22Rv1 (cell line): ENCODE measurements around the gene HEXD.

Source experiments
- CTCF ChIP-seq: fragments of 450-650 bp; IDR thresholded peaks from 2 replicates; pipeline ENCODE4 v1.5.1; 2017; ENCODE audit warnings: mild to moderate bottlenecking
- ZFX ChIP-seq: fragments of 450-650 bp; IDR thresholded peaks from 2 replicates; pipeline ENCODE4 v1.6.1; 2017; ENCODE audit warnings: antibody characterized with exemption, borderline replicate concordance

DNA sequence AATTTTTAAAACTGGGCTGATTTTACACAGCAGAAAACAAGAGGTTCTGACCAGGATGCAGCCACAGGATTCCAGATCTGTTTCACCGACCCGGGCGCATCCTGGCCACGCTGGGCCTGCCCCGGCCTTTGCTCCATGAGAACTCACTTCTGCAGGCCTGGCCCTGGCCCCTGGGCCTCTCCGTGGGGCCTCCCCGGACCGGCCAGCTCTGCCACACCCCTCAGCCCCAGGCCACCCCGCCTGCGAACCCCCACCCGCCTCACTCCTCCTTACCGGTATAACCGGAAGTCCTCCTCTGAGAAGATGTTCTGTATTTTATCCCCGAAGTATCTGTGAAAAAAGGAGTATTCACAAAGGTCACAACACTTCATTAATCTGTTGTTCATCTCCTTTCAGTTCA lies 13.1 kb upstream of the HEXD start:
- TF ChIP-seq CTCF = no peak
- no peak for TF ChIP-seq ZFX
